ENCODE measurements around the gene DDX1. TPM values are rescaled to one million over a fixed set of nuclear protein-coding genes. Genes with fewer than 3 reads are reported as not detected.

DDX1 gene
- total RNA-seq, 2 experiments from 2014 or later: 42.7 to 91.8 TPM

DNA sequence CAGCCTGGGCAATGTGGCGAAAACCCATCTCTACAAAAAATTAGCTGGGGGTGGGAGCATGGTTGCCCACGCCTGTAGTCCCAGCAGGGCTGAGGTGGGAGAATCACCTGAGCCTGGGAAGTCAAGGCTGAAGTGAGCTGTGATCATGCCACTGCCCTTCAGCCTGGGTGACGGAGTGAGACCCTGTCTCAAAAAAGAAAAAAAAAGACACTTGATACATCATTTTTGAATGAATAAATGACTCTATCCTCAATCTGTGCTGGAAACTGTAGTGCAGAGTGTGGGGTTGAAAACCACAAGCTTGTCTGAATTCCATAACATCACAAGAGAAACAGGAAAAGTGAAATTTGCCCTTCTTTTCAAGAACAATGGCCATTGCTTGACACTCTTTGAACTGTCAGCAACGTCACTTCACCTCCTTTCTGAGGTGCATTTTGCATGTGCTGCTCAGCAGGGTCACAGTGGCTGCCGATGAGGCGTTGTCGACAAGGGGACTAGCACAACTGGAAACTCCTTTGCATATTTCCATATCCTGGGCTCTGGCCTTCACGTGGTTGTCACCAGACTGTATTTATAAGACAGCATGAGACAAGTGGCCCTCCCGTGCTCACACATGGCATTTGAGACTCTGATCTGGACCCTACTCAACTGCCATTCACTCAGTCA is 54.2 kb downstream of the DDX1 start:
- no peak overlapping the region for H3K4me3 ChIP-seq (ENCODE audit: low read depth, low read length, poor library complexity, severe bottlenecking)
- DNase-seq (ENCODE audit: low spot score): no peak
- CTCF ChIA-PET (ENCODE audit: unreplicated experiment): no interaction called here
- H3K4me2 ChIP-seq (ENCODE audit: low read length): no peak overlapping the region
- H2AFZ ChIP-seq (ENCODE audit: low read length): no peak overlapping the region
- H3K79me2 ChIP-seq (ENCODE audit: insufficient read depth, low read depth, low read length): no peaks in the 10 kb centered on the region
- H3K36me3 ChIP-seq (ENCODE audit: insufficient read depth, low read length): peaks cover 4% of the 10 kb centered on the region; the same call in 1 of the 2 replicates
- H3K4me1 ChIP-seq (ENCODE audit: insufficient read depth, low read length, poor library complexity, severe bottlenecking): no peaks in the 10 kb centered on the region
- no peaks in the 10 kb centered on the region for H3K9me2 ChIP-seq (ENCODE audit: insufficient read depth, low read length)
- no peaks in the 10 kb centered on the region for H4K20me1 ChIP-seq (ENCODE audit: insufficient read depth, low read length)
- POLR2A ChIA-PET: no interaction called here
- intact Hi-C loops (cut with micrococcal nuclease; ENCODE audit: unreplicated experiment): no loop called here
- no peak for TF ChIP-seq EZH2phosphoT487 (IDR thresholded peaks at IDR 0.05; ENCODE audit: borderline replicate concordance, low read depth, low read length)
- TF ChIP-seq, protein P1, sequence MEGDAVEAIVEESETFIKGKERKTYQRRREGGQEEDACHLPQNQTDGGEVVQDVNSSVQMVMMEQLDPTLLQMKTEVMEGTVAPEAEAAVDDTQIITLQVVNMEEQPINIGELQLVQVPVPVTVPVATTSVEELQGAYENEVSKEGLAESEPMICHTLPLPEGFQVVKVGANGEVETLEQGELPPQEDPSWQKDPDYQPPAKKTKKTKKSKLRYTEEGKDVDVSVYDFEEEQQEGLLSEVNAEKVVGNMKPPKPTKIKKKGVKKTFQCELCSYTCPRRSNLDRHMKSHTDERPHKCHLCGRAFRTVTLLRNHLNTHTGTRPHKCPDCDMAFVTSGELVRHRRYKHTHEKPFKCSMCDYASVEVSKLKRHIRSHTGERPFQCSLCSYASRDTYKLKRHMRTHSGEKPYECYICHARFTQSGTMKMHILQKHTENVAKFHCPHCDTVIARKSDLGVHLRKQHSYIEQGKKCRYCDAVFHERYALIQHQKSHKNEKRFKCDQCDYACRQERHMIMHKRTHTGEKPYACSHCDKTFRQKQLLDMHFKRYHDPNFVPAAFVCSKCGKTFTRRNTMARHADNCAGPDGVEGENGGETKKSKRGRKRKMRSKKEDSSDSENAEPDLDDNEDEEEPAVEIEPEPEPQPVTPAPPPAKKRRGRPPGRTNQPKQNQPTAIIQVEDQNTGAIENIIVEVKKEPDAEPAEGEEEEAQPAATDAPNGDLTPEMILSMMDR (conservative IDR thresholded peaks at IDR 0.05; ENCODE audit: low read length): no peak
- no peak overlapping the region for H3K27ac ChIP-seq (ENCODE audit: low read depth, low read length, poor library complexity, severe bottlenecking)
- no TSS peak for BruUV-seq (replicated peaks)
- H3K9me3 ChIP-seq (ENCODE audit: low read length): no peaks in the 10 kb centered on the region

DNA sequence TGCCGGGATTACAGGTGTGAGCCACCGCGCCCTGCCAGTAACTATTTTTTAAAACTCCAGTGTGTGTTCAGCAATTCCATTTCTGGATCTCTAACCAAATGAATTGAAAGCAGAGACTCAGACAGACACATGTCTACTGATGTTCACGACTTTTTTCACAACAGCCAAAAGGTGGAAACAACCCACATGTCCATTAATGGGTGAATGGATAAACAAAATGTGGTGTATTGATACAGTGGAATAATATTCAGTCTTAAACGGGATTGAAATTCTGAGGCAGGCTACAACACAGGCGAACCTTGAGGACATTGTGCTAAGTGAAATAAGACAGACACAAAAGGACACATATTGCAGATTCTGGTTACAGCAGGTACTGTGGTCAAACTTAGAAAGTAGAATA is 55.0 kb downstream of the DDX1 start:
- ChIA-PET CTCF (ENCODE audit: unreplicated experiment) (no interaction called here), POLR2A (no interaction called here)
- Histone ChIP-seq H2AFZ (ENCODE audit: low read length) (no peak overlapping the region), H3K4me2 (ENCODE audit: low read length) (no peak overlapping the region), H3K4me1 (ENCODE audit: insufficient read depth, low read length, poor library complexity, severe bottlenecking) (no peaks in the 10 kb centered on the region), H3K79me2 (ENCODE audit: insufficient read depth, low read depth, low read length) (no peaks in the 10 kb centered on the region), H3K4me3 (ENCODE audit: low read depth, low read length, poor library complexity, severe bottlenecking) (no peak overlapping the region), H3K9me2 (ENCODE audit: insufficient read depth, low read length) (no peaks in the 10 kb centered on the region), H3K9me3 (ENCODE audit: low read length) (no peaks in the 10 kb centered on the region), H4K20me1 (ENCODE audit: insufficient read depth, low read length) (no peaks in the 10 kb centered on the region), H3K36me3 (ENCODE audit: insufficient read depth, low read length) (no peaks in the 10 kb centered on the region), H3K27ac (ENCODE audit: low read depth, low read length, poor library complexity, severe bottlenecking) (no peak overlapping the region)
- intact Hi-C loops (cut with micrococcal nuclease; ENCODE audit: unreplicated experiment): no loop called here
- TF ChIP-seq, protein P1 (conservative IDR thresholded peaks at IDR 0.05; ENCODE audit: low read length): no peak
- no peak for TF ChIP-seq EZH2phosphoT487 (IDR thresholded peaks at IDR 0.05; ENCODE audit: borderline replicate concordance, low read depth, low read length)
- DNase-seq (ENCODE audit: low spot score): no peak
- no TSS peak for BruUV-seq (replicated peaks)
